WERI-Rb-1 (cell line): ENCODE measurements around the gene PARD3B.

Source experiments
- DNase-seq: peaks from one replicate; pipeline ENCODE4 v3.0.0-alpha.2; 2020
- H3K27ac ChIP-seq: fragments of 250-450 bp; sonication (Bioruptor Pico); 2 replicates; pipeline ENCODE4 v1.5.1; 2020; ENCODE audit warnings: mild to moderate bottlenecking, moderate library complexity
- H3K27me3 ChIP-seq: fragments of 250-450 bp; sonication (Bioruptor Pico); 2 replicates; pipeline ENCODE4 v1.5.1; 2021; ENCODE audit warnings: mild to moderate bottlenecking, low read depth, moderate library complexity; ENCODE audit not compliant: insufficient read depth, severe bottlenecking
- H3K36me3 ChIP-seq: fragments of 250-450 bp; sonication (Bioruptor Pico); 2 replicates; pipeline ENCODE4 v1.5.1; 2020; ENCODE audit warnings: mild to moderate bottlenecking, moderate library complexity
- H3K4me3 ChIP-seq: 2 replicates; pipeline ENCODE4 v1.5.1; 2011; ENCODE audit warnings: low read depth, mild to moderate bottlenecking, control low read depth, low read length
- H3K9me3 ChIP-seq: fragments of 250-450 bp; sonication (Bioruptor Pico); 2 replicates; pipeline ENCODE4 v1.5.1; 2021; ENCODE audit warnings: mild to moderate bottlenecking, moderate library complexity; ENCODE audit not compliant: severe bottlenecking
- CTCF ChIP-seq: IDR thresholded peaks from 2 replicates; pipeline ENCODE4 v1.5.1; 2011; ENCODE audit warnings: low read depth, mild to moderate bottlenecking, control low read depth, inconsistent platforms, low read length

Gene PARD3B

GRCh38 chr2:205276116-205276777, 731.0 kb downstream of the PARD3B start:
- H3K27me3 ChIP-seq: no peaks in the 10 kb centered on the region
- no peak for TF ChIP-seq CTCF
- no peak for DNase-seq
- H3K36me3 ChIP-seq: no peaks in the 10 kb centered on the region
- H3K27ac ChIP-seq: no peak overlapping the region
- no peak overlapping the region for H3K4me3 ChIP-seq
- H3K9me3 ChIP-seq: no peaks in the 10 kb centered on the region

GRCh38 chr2:205280596-205281236, 735.4 kb downstream of the PARD3B start:
- Histone ChIP-seq H3K4me3 (no peak overlapping the region), H3K9me3 (no peaks in the 10 kb centered on the region), H3K36me3 (no peaks in the 10 kb centered on the region), H3K27me3 (no peaks in the 10 kb centered on the region), H3K27ac (no peak overlapping the region)
- no peak for DNase-seq
- no peak for TF ChIP-seq CTCF

GRCh38 chr2:205283736-205284270, 738.5 kb downstream of the PARD3B start:
- no peak overlapping the region for H3K4me3 ChIP-seq

GRCh38 chr2:205284334-205284733, 739.1 kb downstream of the PARD3B start:
- no peaks in the 10 kb centered on the region for H3K9me3 ChIP-seq

More at GRCh38 chr2:205283736-205284270, 738.5 kb downstream of the PARD3B start:
- H3K9me3 ChIP-seq: no peaks in the 10 kb centered on the region
- peak; percentile 18 for DNase-seq
- no peak overlapping the region for H3K27ac ChIP-seq
- no peaks in the 10 kb centered on the region for H3K27me3 ChIP-seq
- H3K36me3 ChIP-seq: no peaks in the 10 kb centered on the region
- no peak for TF ChIP-seq CTCF

GRCh38 chr2:205287316-205287715, 742.0 kb downstream of the PARD3B start:
- no peak for DNase-seq
- Histone ChIP-seq H3K36me3 (no peaks in the 10 kb centered on the region), H3K9me3 (no peaks in the 10 kb centered on the region), H3K27me3 (no peaks in the 10 kb centered on the region), H3K27ac (no peak overlapping the region), H3K4me3 (no peak overlapping the region)
- no peak for TF ChIP-seq CTCF

More at GRCh38 chr2:205284334-205284733, 739.1 kb downstream of the PARD3B start:
- H3K27me3 ChIP-seq: no peaks in the 10 kb centered on the region
- H3K4me3 ChIP-seq: no peak overlapping the region
- H3K27ac ChIP-seq: no peak overlapping the region
- TF ChIP-seq CTCF: no peak
- no peak for DNase-seq
- no peaks in the 10 kb centered on the region for H3K36me3 ChIP-seq
